ENCODE measurements around the gene RTP5. TPM values are rescaled to one million over a fixed set of nuclear protein-coding genes. Genes with fewer than 3 reads are reported as not detected.
"Not testable (repeated sequence)": the region's sequence is repeated elsewhere in the genome, so short reads cannot be mapped to it uniquely, and the experiment has no call there.

RTP5 gene
- total and polyA plus RNA-seq, 5 donors: 0.05 TPM; not detected in 4

GRCh38 chr2:241901500-241902351, 32.2 kb downstream of the RTP5 start:
- H3K9me3 ChIP-seq (ENCODE audit: control insufficient read depth, low read length): no peaks in the 10 kb centered on the region
- ATAC-seq (peak in 1 of 2 donors; percentile 20), DNase-seq (no peak)
- H3K4me1 ChIP-seq (ENCODE audit: control insufficient read depth, insufficient read depth, low read length): no peaks in the 10 kb centered on the region
- no peaks in the 10 kb centered on the region for H3K27me3 ChIP-seq (ENCODE audit: control insufficient read depth, insufficient read depth)
- intact Hi-C loops (cut with DNase I): no loop called here
- H3K27ac ChIP-seq (ENCODE audit: low read length): no peak overlapping the region
- H3K4me3 ChIP-seq (ENCODE audit: low read length): peak overlapping the region; percentile 7
- WGBS: 69% methylated on average over 54 of the region's 54 CpGs

- DNase-seq: peak in 1 of 3 donors; percentile 61
- ATAC-seq: peak in 1 of 2 donors; percentile 3
- Histone ChIP-seq H3K4me1 (ENCODE audit: control insufficient read depth, insufficient read depth, low read length) (no peaks in the 10 kb centered on the region), H3K9me3 (ENCODE audit: control insufficient read depth, low read length) (no peaks in the 10 kb centered on the region), H3K27me3 (ENCODE audit: control insufficient read depth, insufficient read depth) (no peaks in the 10 kb centered on the region), H3K4me3 (ENCODE audit: low read length) (no peak overlapping the region), H3K27ac (ENCODE audit: low read length) (no peak overlapping the region)
- whole genome bisulfite sequencing: 77% methylated on average over 48 of the region's 48 CpGs
- intact Hi-C loops (cut with DNase I): no loop called here
Measured at GRCh38 chr2:241902357-241902991, 32.9 kb downstream of the RTP5 start.

GRCh38 chr2:241903121-241904010, 33.8 kb downstream of the RTP5 start:
- intact Hi-C loops (cut with DNase I): no loop called here
- ATAC-seq: no peak
- no peaks in the 10 kb centered on the region for H3K4me1 ChIP-seq (ENCODE audit: control insufficient read depth, insufficient read depth, low read length)
- H3K9me3 ChIP-seq (ENCODE audit: control insufficient read depth, low read length): no peaks in the 10 kb centered on the region
- DNase-seq: no peak
- no peaks in the 10 kb centered on the region for H3K27me3 ChIP-seq (ENCODE audit: control insufficient read depth, insufficient read depth)
- no peak overlapping the region for H3K4me3 ChIP-seq (ENCODE audit: low read length)
- no peak overlapping the region for H3K27ac ChIP-seq (ENCODE audit: low read length)
- WGBS: 95% methylated on average over 40 of the region's 40 CpGs

- Histone ChIP-seq H3K27me3 (ENCODE audit: control insufficient read depth, insufficient read depth) (no peaks in the 10 kb centered on the region), H3K4me1 (ENCODE audit: control insufficient read depth, insufficient read depth, low read length) (no peaks in the 10 kb centered on the region), H3K27ac (ENCODE audit: low read length) (no peak overlapping the region), H3K4me3 (ENCODE audit: low read length) (no peak overlapping the region), H3K9me3 (ENCODE audit: control insufficient read depth, low read length) (no peaks in the 10 kb centered on the region)
- DNase-seq: no peak
- WGBS: 91% methylated on average over 19 of the region's 19 CpGs
- intact Hi-C loops (cut with DNase I): no loop called here
- no peak for ATAC-seq
Measured at GRCh38 chr2:241904011-241904718, 34.6 kb downstream of the RTP5 start.

GRCh38 chr2:241904791-241905710, 35.5 kb downstream of the RTP5 start:
- WGBS: 91% methylated on average over 29 of the region's 29 CpGs

GRCh38 chr2:241905716-241906377, 36.3 kb downstream of the RTP5 start:
- DNase-seq (no peak), ATAC-seq (no peak)
- H3K4me3 ChIP-seq (ENCODE audit: low read length): no peak overlapping the region
- H3K9me3 ChIP-seq (ENCODE audit: control insufficient read depth, low read length): no peaks in the 10 kb centered on the region
- 89% methylated on average over 14 of the region's 14 CpGs for WGBS
- H3K27me3 ChIP-seq (ENCODE audit: control insufficient read depth, insufficient read depth): no peaks in the 10 kb centered on the region
- H3K4me1 ChIP-seq (ENCODE audit: control insufficient read depth, insufficient read depth, low read length): no peaks in the 10 kb centered on the region
- no peak overlapping the region for H3K27ac ChIP-seq (ENCODE audit: low read length)
- intact Hi-C loops (cut with DNase I): no loop called here

More at GRCh38 chr2:241904791-241905710, 35.5 kb downstream of the RTP5 start:
- Histone ChIP-seq H3K9me3 (ENCODE audit: control insufficient read depth, low read length) (no peaks in the 10 kb centered on the region), H3K4me1 (ENCODE audit: control insufficient read depth, insufficient read depth, low read length) (no peaks in the 10 kb centered on the region), H3K27ac (ENCODE audit: low read length) (no peak overlapping the region), H3K4me3 (ENCODE audit: low read length) (no peak overlapping the region), H3K27me3 (ENCODE audit: control insufficient read depth, insufficient read depth) (no peaks in the 10 kb centered on the region)
- intact Hi-C loops (cut with DNase I): no loop called here
- no peak for DNase-seq
- ATAC-seq: no peak

GRCh38 chr2:241906378-241906770, 36.8 kb downstream of the RTP5 start:
- DNase-seq; H3K27ac ChIP-seq (ENCODE audit: low read length); H3K9me3 ChIP-seq (ENCODE audit: control insufficient read depth, low read length); H3K4me3 ChIP-seq (ENCODE audit: low read length); H3K27me3 ChIP-seq (ENCODE audit: control insufficient read depth, insufficient read depth); intact Hi-C loops (cut with DNase I); ATAC-seq; H3K4me1 ChIP-seq (ENCODE audit: control insufficient read depth, insufficient read depth, low read length): not testable (repeated sequence)
- 89% methylated on average over 5 of the region's 5 CpGs for WGBS

GRCh38 chr2:241906826-241907570, 37.5 kb downstream of the RTP5 start:
- DNase-seq (no peak), ATAC-seq (no peak)
- Histone ChIP-seq H3K4me1 (ENCODE audit: control insufficient read depth, insufficient read depth, low read length) (no peaks in the 10 kb centered on the region), H3K27me3 (ENCODE audit: control insufficient read depth, insufficient read depth) (no peaks in the 10 kb centered on the region), H3K9me3 (ENCODE audit: control insufficient read depth, low read length) (no peaks in the 10 kb centered on the region), H3K4me3 (ENCODE audit: low read length) (no peak overlapping the region), H3K27ac (ENCODE audit: low read length) (no peak overlapping the region)
- intact Hi-C loops (cut with DNase I): no loop called here
- 93% methylated on average over 18 of the region's 18 CpGs for WGBS

GRCh38 chr2:241907831-241908230, 38.3 kb downstream of the RTP5 start:
- ATAC-seq; H3K27ac ChIP-seq (ENCODE audit: low read length); intact Hi-C loops (cut with DNase I); H3K9me3 ChIP-seq (ENCODE audit: control insufficient read depth, low read length); H3K4me3 ChIP-seq (ENCODE audit: low read length); H3K4me1 ChIP-seq (ENCODE audit: control insufficient read depth, insufficient read depth, low read length); DNase-seq; H3K27me3 ChIP-seq (ENCODE audit: control insufficient read depth, insufficient read depth): not testable (repeated sequence)
- WGBS: 90% methylated on average over 7 of the region's 7 CpGs

Measured in right cardiac atrium (tissue), 5 donors.